ENCODE data around the gene CDK17.
"Not testable (repeated sequence)": the region's sequence is repeated elsewhere in the genome, so short reads cannot be mapped to it uniquely, and the experiment has no call there.

The CDK17 gene

GRCh38 chr12:96395236-96395635 is 5.0 kb downstream of the CDK17 start:
- DNase-seq (ENCODE audit: low read depth in 1 of 2, low spot score in 1 of 2) = no peak

- not testable (repeated sequence) for DNase-seq (ENCODE audit: low read depth in 1 of 2, low spot score in 1 of 2)
Measured at GRCh38 chr12:96393229-96393628, 7.0 kb downstream of the CDK17 start.

- no peak for DNase-seq (ENCODE audit: low read depth in 1 of 2, low spot score in 1 of 2)
Measured at GRCh38 chr12:96392397-96392796, 7.8 kb downstream of the CDK17 start.

GRCh38 chr12:96387981-96388380 is 12.3 kb downstream of the CDK17 start:
- DNase-seq (ENCODE audit: low read depth in 1 of 2, low spot score in 1 of 2) = no peak

GRCh38 chr12:96386794-96387193 is 13.4 kb downstream of the CDK17 start:
- no peak for DNase-seq (ENCODE audit: low read depth in 1 of 2, low spot score in 1 of 2)

GRCh38 chr12:96383991-96384390 is 16.2 kb downstream of the CDK17 start:
- DNase-seq (ENCODE audit: low read depth in 1 of 2, low spot score in 1 of 2) = no peak

GRCh38 chr12:96383371-96383770 is 16.9 kb downstream of the CDK17 start:
- DNase-seq (ENCODE audit: low read depth in 1 of 2, low spot score in 1 of 2) = no peak

GRCh38 chr12:96379743-96380142 is 20.5 kb downstream of the CDK17 start:
- DNase-seq (ENCODE audit: low read depth in 1 of 2, low spot score in 1 of 2) = not testable (repeated sequence)

GRCh38 chr12:96378319-96378718 is 21.9 kb downstream of the CDK17 start:
- DNase-seq (ENCODE audit: low read depth in 1 of 2, low spot score in 1 of 2) = no peak

GRCh38 chr12:96376865-96377264 is 23.4 kb downstream of the CDK17 start:
- no peak for DNase-seq (ENCODE audit: low read depth in 1 of 2, low spot score in 1 of 2)

GRCh38 chr12:96375841-96376604 is 24.2 kb downstream of the CDK17 start:
- no peak for DNase-seq (ENCODE audit: low read depth in 1 of 2, low spot score in 1 of 2)

- no peak for DNase-seq (ENCODE audit: low read depth in 1 of 2, low spot score in 1 of 2)
Measured at GRCh38 chr12:96375170-96375569, 25.1 kb downstream of the CDK17 start.

- DNase-seq (ENCODE audit: low read depth in 1 of 2, low spot score in 1 of 2) = no peak
Measured at GRCh38 chr12:96371790-96372699, 28.2 kb downstream of the CDK17 start.

GRCh38 chr12:96371138-96371789 is 29.0 kb downstream of the CDK17 start:
- no peak for DNase-seq (ENCODE audit: low read depth in 1 of 2, low spot score in 1 of 2)

- no peak for DNase-seq (ENCODE audit: low read depth in 1 of 2, low spot score in 1 of 2)
Measured at GRCh38 chr12:96368687-96369086, 31.6 kb downstream of the CDK17 start.

- DNase-seq (ENCODE audit: low read depth in 1 of 2, low spot score in 1 of 2) = no peak
Measured at GRCh38 chr12:96368233-96368632, 32.0 kb downstream of the CDK17 start.

- DNase-seq (ENCODE audit: low read depth in 1 of 2, low spot score in 1 of 2) = no peak
Measured at GRCh38 chr12:96366381-96366654, 33.9 kb downstream of the CDK17 start.

GRCh38 chr12:96365604-96366380 is 34.4 kb downstream of the CDK17 start:
- DNase-seq (ENCODE audit: low read depth in 1 of 2, low spot score in 1 of 2) = no peak

GRCh38 chr12:96364092-96364700 is 36.0 kb downstream of the CDK17 start:
- DNase-seq (ENCODE audit: low read depth in 1 of 2, low spot score in 1 of 2) = no peak

GRCh38 chr12:96361074-96361473 is 39.2 kb downstream of the CDK17 start:
- DNase-seq (ENCODE audit: low read depth in 1 of 2, low spot score in 1 of 2) = no peak

GRCh38 chr12:96360550-96360949 is 39.7 kb downstream of the CDK17 start:
- DNase-seq (ENCODE audit: low read depth in 1 of 2, low spot score in 1 of 2) = no peak

Measured in activated CD4-positive, alpha-beta T cell treated with anti-CD3 and anti-CD28 coated beads, Interleukin-2, amount 50 U/mL, for 24 hours (primary cell).